Measurements from ENCODE around the gene NEU2.

The NEU2 gene

DNA sequence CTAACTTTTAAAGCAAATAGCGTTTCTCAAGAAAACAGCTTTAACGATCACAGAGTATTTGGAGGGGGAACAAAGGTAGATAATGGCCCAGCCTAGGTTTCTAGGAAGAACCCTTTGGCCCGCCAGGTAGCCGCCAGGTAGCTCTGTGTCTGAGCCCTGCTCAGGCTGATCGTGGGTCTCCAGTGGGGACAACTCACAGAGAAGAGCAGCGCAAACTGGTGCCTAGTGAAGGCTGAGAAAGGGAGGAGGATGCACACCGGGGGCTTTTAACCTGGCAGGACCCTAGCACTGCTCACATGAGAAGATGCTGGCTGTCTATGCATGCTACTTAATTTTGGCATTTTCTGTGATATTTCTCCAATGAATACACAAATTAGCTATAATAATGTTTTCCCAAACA, 25.2 kb upstream of the NEU2 start:
- no peak for DNase-seq (ENCODE audit: extremely low spot score)
- ChIA-PET CTCF (no interaction called here), POLR2A (no interaction called here)
- TF ChIP-seq SUZ12 (IDR thresholded peaks at IDR 0.05) (no peak), FOXA1 (IDR thresholded peaks at IDR 0.05) (no peak)
- TF ChIP-seq, protein P1, sequence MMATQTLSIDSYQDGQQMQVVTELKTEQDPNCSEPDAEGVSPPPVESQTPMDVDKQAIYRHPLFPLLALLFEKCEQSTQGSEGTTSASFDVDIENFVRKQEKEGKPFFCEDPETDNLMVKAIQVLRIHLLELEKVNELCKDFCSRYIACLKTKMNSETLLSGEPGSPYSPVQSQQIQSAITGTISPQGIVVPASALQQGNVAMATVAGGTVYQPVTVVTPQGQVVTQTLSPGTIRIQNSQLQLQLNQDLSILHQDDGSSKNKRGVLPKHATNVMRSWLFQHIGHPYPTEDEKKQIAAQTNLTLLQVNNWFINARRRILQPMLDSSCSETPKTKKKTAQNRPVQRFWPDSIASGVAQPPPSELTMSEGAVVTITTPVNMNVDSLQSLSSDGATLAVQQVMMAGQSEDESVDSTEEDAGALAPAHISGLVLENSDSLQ (IDR thresholded peaks at IDR 0.05), result no peak

GRCh38 chr2:233007739-233008138, 24.7 kb upstream of the NEU2 start:
- CTCF ChIA-PET, result no interaction called here
- TF ChIP-seq FOXM1 (IDR thresholded peaks at IDR 0.05; ENCODE audit: borderline replicate concordance) (no peak), HDGF (IDR thresholded peaks at IDR 0.05; ENCODE audit: borderline replicate concordance) (no peak), ELF4 (IDR thresholded peaks at IDR 0.05) (no peak), ARNT (IDR thresholded peaks at IDR 0.05) (no peak), SP1 (IDR thresholded peaks at IDR 0.05) (no peak), TARDBP (IDR thresholded peaks at IDR 0.05) (no peak), NFRKB (IDR thresholded peaks at IDR 0.05) (no peak), BHLHE40 (IDR thresholded peaks at IDR 0.05; ENCODE audit: borderline replicate concordance) (no peak), FOXK2 (IDR thresholded peaks at IDR 0.05) (no peak), CTBP1 (IDR thresholded peaks at IDR 0.05; ENCODE audit: borderline replicate concordance) (no peak), ZNF384 (IDR thresholded peaks at IDR 0.05) (no peak)
- TF ChIP-seq, protein P1 (IDR thresholded peaks at IDR 0.05), result no peak

GRCh38 chr2:233009661-233010060, 22.8 kb upstream of the NEU2 start:
- ChIA-PET POLR2A (no interaction called here), CTCF (no interaction called here)
- TF ChIP-seq SP1 (IDR thresholded peaks at IDR 0.05), result no peak
- no peak for TF ChIP-seq TARDBP (IDR thresholded peaks at IDR 0.05)
- TF ChIP-seq FOXA1 (IDR thresholded peaks at IDR 0.05), result no peak
- TF ChIP-seq, protein P1 (IDR thresholded peaks at IDR 0.05), result no peak
- TF ChIP-seq FOXM1 (IDR thresholded peaks at IDR 0.05; ENCODE audit: borderline replicate concordance), result no peak
- no peak for TF ChIP-seq ELF4 (IDR thresholded peaks at IDR 0.05)
- no peak for TF ChIP-seq L3MBTL2 (conservative IDR thresholded peaks at IDR 0.05)
- TF ChIP-seq LEF1 (IDR thresholded peaks at IDR 0.05; ENCODE audit: borderline replicate concordance), result no peak
- TF ChIP-seq FOXK2 (IDR thresholded peaks at IDR 0.05), result no peak
- TF ChIP-seq ZNF384 (IDR thresholded peaks at IDR 0.05), result no peak
- TF ChIP-seq CTBP1 (IDR thresholded peaks at IDR 0.05; ENCODE audit: borderline replicate concordance), result no peak
- no peak for TF ChIP-seq NFRKB (IDR thresholded peaks at IDR 0.05)
- no peak for TF ChIP-seq BHLHE40 (IDR thresholded peaks at IDR 0.05; ENCODE audit: borderline replicate concordance)
- no peak for DNase-seq (ENCODE audit: extremely low spot score)

More at GRCh38 chr2:233007739-233008138, 24.7 kb upstream of the NEU2 start:
- no peak for DNase-seq (ENCODE audit: extremely low spot score)
- POLR2A ChIA-PET, result no interaction called here

DNA sequence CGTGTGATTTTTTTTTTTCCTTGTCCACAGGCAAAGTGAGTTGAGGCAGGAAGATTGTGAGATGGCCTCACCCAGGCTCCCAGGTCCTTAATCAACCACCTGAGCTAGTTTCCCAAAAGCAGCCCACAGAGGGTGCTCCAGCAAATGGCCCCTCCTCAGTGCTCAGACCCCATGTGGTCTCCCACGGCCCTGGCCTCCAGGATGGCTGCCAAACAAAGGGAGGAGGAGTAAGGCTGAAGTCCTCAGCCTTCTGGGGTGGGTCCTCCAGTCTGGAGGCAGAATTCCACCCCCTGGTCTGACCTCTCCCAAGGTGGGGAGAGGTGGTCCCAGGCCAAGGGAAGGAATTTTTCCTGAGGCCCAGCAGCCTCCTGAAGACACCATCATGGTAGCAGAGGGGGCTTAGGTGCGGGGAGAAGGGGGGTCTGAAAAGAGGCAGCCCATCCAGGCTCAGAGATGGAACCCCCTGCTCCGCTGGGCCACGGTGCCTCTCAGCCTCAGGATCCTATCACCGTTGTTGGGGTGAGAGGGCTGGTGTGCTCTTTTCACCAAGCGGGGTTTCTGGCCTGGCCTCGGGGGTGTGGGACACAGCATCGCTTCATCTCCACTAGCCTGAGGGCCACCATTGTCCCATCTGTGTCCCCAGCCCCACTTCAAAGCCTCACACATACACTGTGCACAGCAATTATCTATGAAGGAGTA, 21.8 kb upstream of the NEU2 start:
- no peak for DNase-seq (ENCODE audit: extremely low spot score)
- POLR2A ChIA-PET, result no interaction called here
- CTCF ChIA-PET, result no interaction called here

GRCh38 chr2:233011268-233011650, 21.2 kb upstream of the NEU2 start:
- ChIA-PET POLR2A (no interaction called here), CTCF (no interaction called here)

More for the DNA sequence above, 21.8 kb upstream of the NEU2 start:
- TF ChIP-seq ARNT (IDR thresholded peaks at IDR 0.05), result no peak
- TF ChIP-seq ZNF384 (IDR thresholded peaks at IDR 0.05), result no peak
- no peak for TF ChIP-seq SP1 (IDR thresholded peaks at IDR 0.05)
- no peak for TF ChIP-seq FOXM1 (IDR thresholded peaks at IDR 0.05; ENCODE audit: borderline replicate concordance)
- no peak for TF ChIP-seq FOXA1 (IDR thresholded peaks at IDR 0.05)
- TF ChIP-seq NFRKB (IDR thresholded peaks at IDR 0.05), result no peak

GRCh38 chr2:233011702-233012131, 20.8 kb upstream of the NEU2 start:
- TF ChIP-seq NFRKB (IDR thresholded peaks at IDR 0.05) (no peak), TARDBP (IDR thresholded peaks at IDR 0.05) (no peak), CTBP1 (IDR thresholded peaks at IDR 0.05; ENCODE audit: borderline replicate concordance) (no peak), ZNF384 (IDR thresholded peaks at IDR 0.05) (no peak)
- no peak for DNase-seq (ENCODE audit: extremely low spot score)
- POLR2A ChIA-PET, result no interaction called here
- CTCF ChIA-PET, result no interaction called here

More at GRCh38 chr2:233011268-233011650, 21.2 kb upstream of the NEU2 start:
- TF ChIP-seq FOXA1 (IDR thresholded peaks at IDR 0.05) (no peak), LEF1 (IDR thresholded peaks at IDR 0.05; ENCODE audit: borderline replicate concordance) (no peak), SUZ12 (IDR thresholded peaks at IDR 0.05) (no peak), SP1 (IDR thresholded peaks at IDR 0.05) (no peak)
- TF ChIP-seq, protein P1 (IDR thresholded peaks at IDR 0.05), result no peak
- DNase-seq (ENCODE audit: extremely low spot score), result no peak

All from HEK293T (cell line).